CMK (cell line): ENCODE data around the gene USP47.

Experiments
- DNase-seq: peaks from one replicate; pipeline ENCODE4 v3.0.0-alpha.2; 2010; ENCODE audit warnings: low read depth

USP47 gene

GRCh38 chr11:11942668-11943067 is 100.9 kb downstream of the USP47 start:
- no peak for DNase-seq

DNA sequence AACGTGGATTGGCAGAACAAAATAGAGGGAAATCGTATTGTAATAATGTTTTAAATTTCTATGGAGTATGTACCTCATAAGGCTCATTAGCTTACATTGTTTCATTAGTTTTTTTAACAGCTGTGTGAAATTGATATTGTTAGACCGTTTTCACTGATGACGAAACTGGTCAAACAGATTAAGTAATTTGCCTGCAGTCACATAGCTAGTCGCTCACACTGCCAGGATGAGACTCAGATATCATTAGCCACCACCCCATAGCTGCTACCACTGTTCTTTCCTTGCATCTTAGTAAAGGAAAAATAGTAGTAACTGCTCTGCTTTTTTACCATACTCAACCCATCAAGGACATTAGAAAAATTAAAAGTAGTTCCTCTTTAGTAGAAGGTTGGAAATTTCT is 102.7 kb downstream of the USP47 start:
- no peak for DNase-seq

DNA sequence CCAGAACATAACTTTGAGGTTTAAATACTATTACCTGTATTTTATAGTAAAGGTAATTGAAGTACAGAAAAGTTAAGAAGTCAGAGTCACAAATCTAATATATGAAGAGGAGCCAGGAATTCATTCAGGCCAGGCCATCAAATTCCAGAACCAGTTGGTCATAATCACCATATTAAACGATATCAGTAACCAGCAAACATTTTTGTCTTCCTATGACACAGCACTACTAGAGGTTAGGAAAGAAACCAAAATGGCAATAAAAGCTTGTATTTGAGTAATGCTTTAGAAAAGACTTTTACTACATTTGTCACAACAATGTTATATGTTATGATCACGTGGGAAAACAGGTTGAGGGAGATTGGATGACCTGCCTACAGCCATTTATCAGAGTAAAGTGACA is 104.4 kb downstream of the USP47 start:
- no peak for DNase-seq

GRCh38 chr11:11946878-11947277 is 105.1 kb downstream of the USP47 start:
- no peak for DNase-seq

- DNase-seq, result no peak
Observed at GRCh38 chr11:11947825-11948224, 106.1 kb downstream of the USP47 start.

DNA sequence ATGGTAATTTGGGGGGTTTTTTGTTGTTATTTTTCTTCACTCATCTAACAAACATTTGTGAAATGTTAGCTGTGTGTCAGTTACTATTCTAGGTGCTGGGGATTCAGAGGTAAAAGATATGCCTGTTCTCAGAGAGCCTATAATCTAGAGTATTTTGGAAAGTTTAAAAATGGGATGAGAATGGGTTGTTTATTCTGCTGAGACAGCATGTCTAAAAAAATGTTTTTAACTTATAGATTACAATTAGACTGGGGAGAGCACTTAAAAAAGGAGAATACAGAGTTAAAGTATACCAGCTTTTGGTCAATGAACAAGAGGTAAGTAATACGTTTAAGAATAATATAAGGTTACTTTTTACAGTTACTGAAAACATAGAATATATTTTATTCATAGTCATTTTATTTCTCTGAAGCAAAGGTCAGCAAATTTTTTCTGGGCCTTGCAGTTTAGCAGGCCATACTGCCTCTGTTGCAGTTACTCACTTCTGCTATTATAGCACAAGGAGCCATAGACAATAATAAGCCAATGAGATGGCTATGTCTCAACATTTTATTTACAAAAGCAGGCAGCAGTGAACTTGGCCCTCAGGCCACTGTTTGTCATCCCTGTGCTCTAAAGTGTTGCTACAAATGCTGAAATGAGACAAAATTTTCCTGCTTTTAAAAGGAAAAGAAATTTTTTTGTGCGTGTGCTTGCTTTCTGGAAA is 106.6 kb downstream of the USP47 start:
- DNase-seq, result no peak

DNA sequence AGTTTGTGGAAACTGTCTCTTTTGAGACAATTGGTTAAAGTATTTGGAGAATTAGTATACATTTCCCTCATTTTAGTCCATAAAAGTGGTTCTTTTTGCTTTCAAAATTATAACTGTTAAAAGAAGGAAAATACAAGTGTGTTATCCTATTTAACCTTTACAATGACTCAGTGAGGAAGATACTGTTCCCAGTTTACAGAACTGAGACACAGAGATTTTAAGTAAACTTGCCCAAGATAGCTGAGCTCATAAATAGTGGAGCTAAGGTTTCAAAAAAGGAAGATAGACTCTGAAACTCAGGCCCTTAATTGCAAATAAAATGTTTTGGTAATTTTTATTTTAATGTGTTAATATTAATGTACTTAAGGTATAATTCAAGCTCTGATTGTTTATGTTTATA is 107.7 kb downstream of the USP47 start:
- DNase-seq, result no peak

DNA sequence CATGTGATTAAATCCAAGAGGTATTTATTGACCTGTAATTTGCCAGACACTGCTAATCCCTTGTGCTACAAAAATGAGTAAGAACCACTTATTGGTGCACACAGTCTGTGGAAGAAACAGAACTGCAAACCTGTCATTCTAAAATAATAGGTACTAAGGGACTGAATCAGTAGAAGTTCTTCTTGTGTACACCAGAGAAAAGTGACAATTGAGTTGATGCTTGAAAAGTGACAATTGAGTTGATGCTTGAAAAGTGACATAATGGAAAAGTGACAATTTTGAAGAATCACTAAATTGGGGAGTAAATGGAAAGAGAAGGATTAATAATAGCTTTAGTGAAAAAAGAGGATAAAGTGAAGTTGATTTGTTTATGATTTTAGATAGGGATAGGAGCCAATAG is 110.3 kb downstream of the USP47 start:
- no peak for DNase-seq

DNA sequence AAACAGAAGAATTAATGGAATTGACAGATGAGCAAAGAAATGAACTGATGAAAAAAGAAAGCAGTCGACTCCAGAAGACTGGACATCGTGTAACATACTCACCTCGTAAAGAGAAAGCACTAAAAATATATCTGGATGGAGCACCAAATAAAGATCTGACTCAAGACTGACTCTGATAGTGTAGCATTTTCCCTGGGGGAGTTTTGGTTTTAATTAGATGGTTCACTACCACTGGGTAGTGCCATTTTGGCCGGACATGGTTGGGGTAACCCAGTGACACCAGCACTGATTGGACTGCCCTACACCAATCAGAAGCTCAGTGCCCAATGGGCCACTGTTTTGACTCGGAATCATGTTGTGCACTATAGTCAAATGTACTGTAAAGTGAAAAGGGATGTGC is 114.2 kb downstream of the USP47 start:
- no peak for DNase-seq

DNA sequence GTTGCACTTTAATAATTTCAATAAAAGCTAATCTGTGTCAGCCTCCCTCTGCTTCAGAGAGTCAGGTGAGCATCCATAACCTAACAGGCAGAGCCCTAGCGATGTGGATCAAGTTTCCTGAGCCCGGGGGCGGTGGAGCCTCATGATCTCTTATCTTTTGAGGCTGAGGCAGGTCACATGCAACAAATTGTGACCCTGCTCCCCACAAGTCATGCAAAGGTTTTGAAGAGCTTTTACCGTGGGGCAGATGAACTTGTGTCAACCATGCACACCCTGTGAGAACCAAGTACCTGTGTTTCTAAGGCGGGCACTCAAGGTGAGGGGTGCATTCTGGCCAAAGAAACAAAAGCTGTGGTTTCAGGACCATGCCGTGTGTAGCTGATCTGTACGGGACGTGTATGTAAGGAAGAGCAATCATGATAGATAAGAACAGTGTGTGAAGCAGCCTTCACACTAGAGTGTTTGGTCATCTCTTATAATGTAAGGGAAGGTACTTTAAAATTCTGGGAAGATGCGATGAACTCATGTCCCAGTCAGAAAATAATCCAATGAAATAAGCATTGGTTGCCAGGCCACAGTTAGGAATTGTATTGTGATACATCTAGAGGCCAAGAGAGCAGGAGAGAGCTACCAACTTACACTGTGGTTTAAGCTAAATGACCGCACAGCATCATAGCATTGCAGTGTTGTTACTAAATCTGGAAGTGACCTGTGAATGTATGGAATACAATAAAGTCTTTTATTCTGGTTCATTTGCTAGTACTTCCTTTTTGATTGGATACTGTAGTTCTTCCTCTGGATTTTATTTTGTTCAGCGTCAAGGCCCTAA is 116.8 kb downstream of the USP47 start:
- DNase-seq, result no peak

DNA sequence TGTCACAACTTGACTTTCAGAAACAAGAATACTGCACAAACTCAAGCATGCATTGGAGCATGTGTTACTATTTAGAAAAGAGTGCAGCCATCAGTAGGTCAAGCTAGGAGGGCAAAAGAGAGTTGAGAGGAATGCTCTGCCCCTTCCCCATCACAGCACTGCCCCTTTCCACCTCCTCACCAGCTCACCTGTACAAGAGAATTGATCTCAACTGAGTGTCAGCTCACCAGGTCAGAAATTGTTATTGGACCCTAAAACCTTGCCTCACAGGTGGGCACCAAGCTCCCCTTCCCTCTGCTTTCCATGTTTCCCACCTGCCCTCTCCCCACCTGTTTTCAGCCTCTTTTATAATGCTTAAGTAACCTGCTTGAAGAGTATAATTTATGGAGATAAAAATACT is 117.8 kb downstream of the USP47 start:
- no peak for DNase-seq

DNA sequence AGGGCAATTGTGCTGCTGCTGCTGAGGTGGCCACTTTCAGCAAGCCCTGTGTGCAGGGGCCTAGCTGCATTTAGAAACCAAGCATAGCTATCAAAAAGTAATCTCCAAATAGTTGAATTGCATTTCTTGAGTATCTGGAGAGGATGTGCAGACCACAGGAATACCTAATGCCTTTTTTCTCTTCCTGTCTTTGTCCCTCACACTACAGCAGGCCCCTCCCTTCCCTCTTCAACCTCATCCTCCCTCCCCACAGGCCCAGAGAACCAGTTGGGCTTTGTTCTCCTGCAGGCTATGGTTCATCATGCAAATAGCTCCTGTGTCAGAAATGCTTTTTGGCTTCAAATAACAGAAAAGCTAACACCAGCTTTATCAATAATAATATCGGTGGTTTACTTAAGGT is 118.9 kb downstream of the USP47 start:
- no peak for DNase-seq

DNA sequence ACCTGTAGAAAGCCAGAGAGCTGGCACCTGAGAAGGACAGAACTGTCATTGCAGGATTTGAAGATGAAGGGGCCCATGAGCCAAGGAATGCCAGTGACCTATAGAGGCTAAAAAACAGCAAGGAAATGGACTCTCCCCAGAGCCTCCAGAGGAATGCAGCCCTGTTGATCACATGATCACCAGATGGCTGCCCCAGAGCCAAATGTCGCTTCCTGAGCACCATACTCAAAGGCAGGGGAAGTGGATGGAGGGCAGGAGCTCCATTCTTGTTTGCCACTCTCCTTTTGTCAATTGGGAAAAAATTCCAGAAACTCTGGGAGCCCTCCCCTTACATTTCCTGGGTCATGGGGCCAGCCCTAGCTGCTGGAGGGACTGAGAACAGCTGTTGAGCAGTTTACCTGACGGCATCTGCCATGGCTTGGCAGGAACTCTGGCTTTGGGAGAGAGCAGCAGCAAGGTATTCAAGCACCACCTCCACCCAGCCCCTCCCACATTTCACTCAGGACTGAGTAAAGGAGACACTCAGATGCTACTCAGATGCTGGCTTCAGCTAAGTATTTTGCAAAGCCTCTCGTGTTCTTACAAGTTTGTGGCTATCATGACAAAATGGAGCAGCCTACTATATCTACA is 119.7 kb downstream of the USP47 start:
- DNase-seq, result no peak

- no peak for DNase-seq
Observed at GRCh38 chr11:11963067-11963466, 121.3 kb downstream of the USP47 start.

DNA sequence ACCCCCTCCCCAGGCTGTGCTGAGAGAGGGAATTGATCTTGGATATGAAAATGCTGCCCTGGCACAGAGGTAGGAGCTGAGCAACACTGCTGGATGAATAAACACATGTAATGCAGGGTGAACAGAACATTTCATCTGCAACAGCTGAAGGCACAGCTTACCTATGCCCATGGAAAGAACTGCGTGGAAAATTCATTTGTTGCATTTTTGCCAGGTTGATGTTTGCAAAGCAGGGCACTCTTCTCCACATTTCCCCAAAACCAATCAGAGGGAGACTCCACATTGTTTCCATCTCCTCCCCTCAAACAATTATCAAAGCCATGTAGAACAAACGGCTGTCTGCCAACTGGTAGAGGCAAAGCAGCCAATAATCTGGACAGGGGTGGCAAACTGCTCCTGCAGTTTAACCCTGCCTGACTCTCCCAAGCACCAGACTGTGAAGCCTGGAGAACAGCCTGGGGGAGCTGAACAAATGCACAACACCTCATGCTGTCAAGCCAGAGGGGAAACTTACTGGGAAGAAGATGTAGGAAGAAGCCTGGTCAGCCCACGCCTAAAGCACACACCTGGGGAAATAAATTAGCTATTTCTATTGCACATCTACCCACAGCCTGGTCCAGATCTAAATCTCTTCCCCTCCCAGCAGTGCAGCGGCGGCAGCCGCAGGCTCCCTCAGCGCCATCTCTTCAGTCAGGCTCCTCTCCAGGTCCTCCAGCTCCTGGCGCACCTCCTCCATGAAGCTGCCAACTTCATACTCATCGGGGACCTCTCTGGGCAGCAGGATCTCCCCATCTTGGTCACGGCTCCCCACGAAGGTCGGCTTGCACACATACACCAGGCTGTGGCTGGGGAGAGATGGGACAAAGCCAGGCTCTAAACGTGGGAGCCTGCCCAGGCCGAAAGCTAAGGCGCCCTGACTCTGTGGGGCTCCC is 122.3 kb downstream of the USP47 start:
- DNase-seq, result no peak

GRCh38 chr11:11964774-11965150 is 123.0 kb downstream of the USP47 start:
- DNase-seq, result no peak

GRCh38 chr11:11965192-11965591 is 123.4 kb downstream of the USP47 start:
- no peak for DNase-seq

DNA sequence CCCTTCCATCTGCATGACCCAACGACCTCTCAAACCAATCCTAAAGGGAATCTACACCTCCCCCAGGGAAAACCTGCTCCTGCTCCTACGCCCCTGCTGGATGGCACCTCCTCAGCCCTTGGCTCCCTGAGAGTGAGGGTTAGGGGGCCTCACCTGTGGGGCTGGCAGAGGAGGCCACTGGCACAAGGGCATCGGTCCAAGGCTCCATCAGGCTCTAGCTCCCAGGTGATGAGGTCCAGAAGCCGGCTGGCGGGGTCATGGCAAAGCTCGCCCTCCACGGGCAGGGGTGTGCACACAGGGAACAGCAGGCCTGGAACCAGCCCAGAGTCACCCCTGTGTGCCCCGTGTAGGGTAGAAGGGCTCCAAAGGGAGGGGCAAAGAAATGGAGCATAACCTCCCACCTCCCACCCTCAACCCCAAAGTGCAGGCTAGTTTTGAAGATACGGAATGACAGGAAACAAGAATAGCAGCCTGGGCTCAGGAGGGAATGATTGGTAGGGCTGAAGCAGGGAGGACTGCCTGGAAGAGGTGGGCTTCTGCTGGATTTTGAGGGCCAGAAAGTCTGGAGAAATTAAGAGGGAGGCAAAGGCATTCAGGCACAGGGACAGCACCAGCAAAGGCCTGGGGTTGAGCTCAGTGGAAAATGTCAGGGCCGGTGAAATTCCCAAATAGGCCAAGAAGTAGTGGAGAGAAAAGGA is 124.0 kb downstream of the USP47 start:
- no peak for DNase-seq

DNA sequence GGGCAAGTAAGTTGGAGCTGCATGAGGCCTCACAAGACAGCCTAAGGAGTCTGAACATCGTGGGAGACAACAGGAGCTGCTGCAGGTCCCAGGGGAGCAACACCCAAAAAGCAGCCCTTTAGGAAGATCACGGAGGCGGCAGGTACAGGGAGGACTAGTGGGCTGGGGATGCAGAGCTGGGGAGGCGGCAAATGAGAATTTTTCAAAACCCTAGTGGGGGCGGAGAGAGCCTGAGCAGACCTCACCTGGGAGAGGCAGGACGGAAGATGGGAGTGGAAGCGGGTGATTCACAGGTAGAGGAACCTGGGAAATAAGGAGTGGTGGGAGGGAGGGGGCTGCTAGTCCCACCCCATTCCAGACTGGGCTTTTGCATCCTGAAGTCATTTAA is 124.6 kb downstream of the USP47 start:
- DNase-seq, result no peak

GRCh38 chr11:11966826-11967668 is 125.3 kb downstream of the USP47 start:
- DNase-seq, result peak; percentile 42
